Measurements from ENCODE around the gene DOK5. TPM values are rescaled to one million over a fixed set of nuclear protein-coding genes. Genes with fewer than 3 reads are reported as not detected.

The DOK5 gene
- total and polyA plus RNA-seq, 2 of the 4 experiments (the other 2 are of a cell fraction): 2.8 to 3.9 TPM

DNA sequence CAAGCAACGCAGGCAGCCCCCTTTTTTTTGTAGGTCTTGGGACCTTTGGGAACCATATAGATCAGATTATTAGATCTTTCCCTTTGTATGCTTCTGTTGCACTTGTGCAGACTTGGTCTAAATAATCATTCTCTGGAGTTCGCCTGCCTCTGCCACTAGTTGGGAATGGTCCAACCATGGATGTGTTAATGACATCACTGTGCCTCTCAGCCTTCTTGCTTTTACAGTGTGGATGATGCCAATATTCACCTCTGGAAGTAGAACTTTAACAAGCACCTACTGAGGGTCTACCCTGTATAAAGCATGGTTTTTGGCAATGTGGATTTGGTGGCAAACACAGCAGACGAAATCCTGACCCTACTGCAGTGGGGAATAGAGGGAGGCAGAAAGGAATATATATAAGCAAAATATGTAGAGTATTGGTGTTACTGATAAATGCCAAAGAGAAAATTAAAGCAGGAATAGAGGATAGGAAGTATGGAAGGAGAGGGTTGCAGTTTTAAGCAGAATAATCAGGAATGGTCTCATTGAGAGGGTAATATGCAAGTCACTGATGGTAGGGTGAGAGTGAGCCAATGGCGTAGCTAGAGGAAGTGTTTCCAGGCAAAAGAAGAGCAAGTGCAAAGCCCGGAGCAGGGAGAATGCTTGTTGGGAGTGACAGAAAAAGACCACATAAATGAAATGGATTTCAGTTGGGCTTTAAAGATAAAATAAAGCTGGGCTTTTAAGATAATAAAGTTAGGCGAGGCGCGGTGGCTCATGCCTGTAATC, 97.5 kb downstream of the DOK5 start:
- H4K5ac ChIP-seq (ENCODE audit: low read depth, low read length): no peak overlapping the region
- H2BK5ac ChIP-seq (ENCODE audit: low read depth, low read length, poor library complexity, severe bottlenecking): no peak overlapping the region
- ATAC-seq (ENCODE audit: low read depth): no peak
- no peak for DNase-seq
- intact Hi-C loops (cut with micrococcal nuclease) (no loop called here), dilution Hi-C loops (cut with HindIII; ENCODE audit: low sequenced_read_pairs, unreplicated experiment) (no loop called here), in situ Hi-C loops (cut with MboI; ENCODE audit: low sequenced_read_pairs) (no loop called here)
- no peak overlapping the region for H3K27ac ChIP-seq (ENCODE audit: insufficient read depth, low read length)
- 75% methylated on average over 2 of the region's 8 CpGs; no CpG with 5 or more reads in 1 of the 2 experiments for WGBS, 2 experiments (ENCODE audit: extremely low coverage in 2 of 2, insufficient read length in 1 of 2)
- no peak overlapping the region for H3K23ac ChIP-seq (ENCODE audit: low read depth, low read length)
- H2AFZ ChIP-seq (replicated peaks; ENCODE audit: low read length, poor library complexity): no peak overlapping the region
- H3K4me1 ChIP-seq (ENCODE audit: control insufficient read depth, insufficient read depth, low read length): no peaks in the 10 kb centered on the region
- ChIA-PET CTCF (no interaction called here), POLR2A (ENCODE audit: unreplicated experiment) (no interaction called here)
- no peaks in the 10 kb centered on the region for H3K36me3 ChIP-seq (ENCODE audit: control insufficient read depth, insufficient read depth, low read length)
- no peak overlapping the region for H3K56ac ChIP-seq (ENCODE audit: extremely low read depth, insufficient read depth, low read length)
- no peak overlapping the region for H3K14ac ChIP-seq (replicated peaks; ENCODE audit: low read depth, low read length)
- H2AK9ac ChIP-seq (replicated peaks; ENCODE audit: low read depth, low read length, poor library complexity): no peak overlapping the region
- H2BK120ac ChIP-seq (ENCODE audit: low read depth, low read length): no peak overlapping the region
- H3K4me3 ChIP-seq (ENCODE audit: insufficient read depth, low read depth, low read length): no peak overlapping the region
- no peak overlapping the region for H3K18ac ChIP-seq (ENCODE audit: low read depth, low read length)
- no peaks in the 10 kb centered on the region for H4K20me1 ChIP-seq (ENCODE audit: insufficient read depth, low read length)
- no peak overlapping the region for H4K91ac ChIP-seq (ENCODE audit: insufficient read depth, low read depth, low read length)
- H2BK15ac ChIP-seq (ENCODE audit: low read depth, low read length): no peak overlapping the region
- no peaks in the 10 kb centered on the region for H3K27me3 ChIP-seq (ENCODE audit: control insufficient read depth, insufficient read depth, low read length)
- H4K8ac ChIP-seq (ENCODE audit: low read depth in 2 of 2, low read length in 2 of 2): no peak overlapping the region
- H3K4me2 ChIP-seq (ENCODE audit: low read depth, low read length): no peak overlapping the region
- no peak overlapping the region for H2BK20ac ChIP-seq (ENCODE audit: low read depth, low read length)
- no peak overlapping the region for H3K9ac ChIP-seq (ENCODE audit: low read depth, low read length)
- H2AK5ac ChIP-seq (ENCODE audit: low read depth, low read length): no peak overlapping the region
- peaks cover 2% of the 10 kb centered on the region; the same call in 1 of the 2 replicates for H3K9me3 ChIP-seq (ENCODE audit: control insufficient read depth, insufficient read depth, low read length)
- BruUV-seq (replicated peaks): no TSS peak
- no peaks in the 10 kb centered on the region for H3K9me1 ChIP-seq (ENCODE audit: insufficient read depth, low read length)
- TF ChIP-seq RAD21 (IDR thresholded peaks at IDR 0.05; ENCODE audit: low read length) (no peak), FOS (IDR thresholded peaks at IDR 0.05; ENCODE audit: low read depth, low read length) (no peak), CHD1 (IDR thresholded peaks at IDR 0.05; ENCODE audit: low read depth, low read length) (no peak), MAFK (IDR thresholded peaks at IDR 0.05; ENCODE audit: low read depth, low read length) (no peak), RFX5 (IDR thresholded peaks at IDR 0.05; ENCODE audit: low read depth, low read length) (no peak), MAZ (IDR thresholded peaks at IDR 0.05; ENCODE audit: borderline replicate concordance, low read depth, low read length) (no peak), NFE2L2 (IDR thresholded peaks at IDR 0.05; ENCODE audit: low read depth, low read length) (no peak), BHLHE40 (IDR thresholded peaks at IDR 0.05; ENCODE audit: low read depth, low read length) (no peak), POLR2A (IDR thresholded peaks at IDR 0.05; ENCODE audit: low read depth, low read length) (no peak), RCOR1 (IDR thresholded peaks at IDR 0.05; ENCODE audit: insufficient replicate concordance, low read length) (no peak)
- TF ChIP-seq, protein P1, sequence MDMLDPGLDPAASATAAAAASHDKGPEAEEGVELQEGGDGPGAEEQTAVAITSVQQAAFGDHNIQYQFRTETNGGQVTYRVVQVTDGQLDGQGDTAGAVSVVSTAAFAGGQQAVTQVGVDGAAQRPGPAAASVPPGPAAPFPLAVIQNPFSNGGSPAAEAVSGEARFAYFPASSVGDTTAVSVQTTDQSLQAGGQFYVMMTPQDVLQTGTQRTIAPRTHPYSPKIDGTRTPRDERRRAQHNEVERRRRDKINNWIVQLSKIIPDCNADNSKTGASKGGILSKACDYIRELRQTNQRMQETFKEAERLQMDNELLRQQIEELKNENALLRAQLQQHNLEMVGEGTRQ (IDR thresholded peaks at IDR 0.05; ENCODE audit: low read depth, low read length): no peak
- TF ChIP-seq, protein P2, sequence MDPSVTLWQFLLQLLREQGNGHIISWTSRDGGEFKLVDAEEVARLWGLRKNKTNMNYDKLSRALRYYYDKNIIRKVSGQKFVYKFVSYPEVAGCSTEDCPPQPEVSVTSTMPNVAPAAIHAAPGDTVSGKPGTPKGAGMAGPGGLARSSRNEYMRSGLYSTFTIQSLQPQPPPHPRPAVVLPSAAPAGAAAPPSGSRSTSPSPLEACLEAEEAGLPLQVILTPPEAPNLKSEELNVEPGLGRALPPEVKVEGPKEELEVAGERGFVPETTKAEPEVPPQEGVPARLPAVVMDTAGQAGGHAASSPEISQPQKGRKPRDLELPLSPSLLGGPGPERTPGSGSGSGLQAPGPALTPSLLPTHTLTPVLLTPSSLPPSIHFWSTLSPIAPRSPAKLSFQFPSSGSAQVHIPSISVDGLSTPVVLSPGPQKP (IDR thresholded peaks at IDR 0.05; ENCODE audit: borderline replicate concordance, low read depth, low read length): no peak
- H3K4ac ChIP-seq (ENCODE audit: low read depth, low read length): no peak overlapping the region
- no peaks in the 10 kb centered on the region for H3K79me1 ChIP-seq (ENCODE audit: low read depth in 1 of 2, low read length in 2 of 2)
